ENCODE results near the gene POLA1.
"Not testable (repeated sequence)": the region's sequence is repeated elsewhere in the genome, so short reads cannot be mapped to it uniquely, and the experiment has no call there.

POLA1 gene

GRCh38 chrX:24693453-24694202 is at the start of gene POLA1:
Gene POLA1 (plus strand): TSS chrX:24693918. CDS start chrX:24693962, 44 bp downstream.
- TF ChIP-seq POLR2A (IDR thresholded peaks at IDR 0.05; ENCODE audit: low read depth, low read length) = 0 out of 2 replicates have a peak, but pooled peaks have one; percentile 14
- DNase-seq (ENCODE audit: insufficient read length, low spot score) (peak; percentile 36), FAIRE-seq (no peak)

- FAIRE-seq = no peak
- DNase-seq (ENCODE audit: insufficient read length, low spot score) = no peak
- no peak for TF ChIP-seq POLR2A (IDR thresholded peaks at IDR 0.05; ENCODE audit: low read depth, low read length)
These were observed 47.7 kb upstream of the POLA1 start for GRCh38 chrX:24646006-24646405.

- DNase-seq (ENCODE audit: insufficient read length, low spot score) (no peak), FAIRE-seq (no peak)
- no peak for TF ChIP-seq POLR2A (IDR thresholded peaks at IDR 0.05; ENCODE audit: low read depth, low read length)
These were observed 47.0 kb upstream of the POLA1 start for GRCh38 chrX:24646745-24647182.

- no peak for FAIRE-seq
- no peak for TF ChIP-seq POLR2A (IDR thresholded peaks at IDR 0.05; ENCODE audit: low read depth, low read length)
- DNase-seq (ENCODE audit: insufficient read length, low spot score) = no peak
These were observed 46.3 kb upstream of the POLA1 start, which contains the start of gene PCYT1B for GRCh38 chrX:24647257-24648058. Gene PCYT1B (minus strand): TSS chrX:24647347. CDS start chrX:24647105, 242 bp downstream.

GRCh38 chrX:24648495-24648894 is 45.2 kb upstream of the POLA1 start:
- TF ChIP-seq POLR2A (IDR thresholded peaks at IDR 0.05; ENCODE audit: low read depth, low read length) = no peak
- FAIRE-seq = no peak
- no peak for DNase-seq (ENCODE audit: insufficient read length, low spot score)

- DNase-seq (ENCODE audit: insufficient read length, low spot score) (no peak), FAIRE-seq (no peak)
- no peak for TF ChIP-seq POLR2A (IDR thresholded peaks at IDR 0.05; ENCODE audit: low read depth, low read length)
These were observed 41.9 kb upstream of the POLA1 start for GRCh38 chrX:24651783-24652182.

GRCh38 chrX:24655679-24656078 is 38.0 kb upstream of the POLA1 start:
- FAIRE-seq; DNase-seq (ENCODE audit: insufficient read length, low spot score): not testable (repeated sequence)

- DNase-seq (ENCODE audit: insufficient read length, low spot score) (no peak), FAIRE-seq (no peak)
- TF ChIP-seq POLR2A (IDR thresholded peaks at IDR 0.05; ENCODE audit: low read depth, low read length) = no peak
These were observed 35.9 kb upstream of the POLA1 start for GRCh38 chrX:24657671-24658386.

- FAIRE-seq (no peak), DNase-seq (ENCODE audit: insufficient read length, low spot score) (no peak)
- TF ChIP-seq POLR2A (IDR thresholded peaks at IDR 0.05; ENCODE audit: low read depth, low read length) = no peak
These were observed 35.3 kb upstream of the POLA1 start for GRCh38 chrX:24658421-24658820.

GRCh38 chrX:24659106-24659505 is 34.6 kb upstream of the POLA1 start:
- no peak for DNase-seq (ENCODE audit: insufficient read length, low spot score)
- TF ChIP-seq POLR2A (IDR thresholded peaks at IDR 0.05; ENCODE audit: low read depth, low read length) = no peak
- no peak for FAIRE-seq

GRCh38 chrX:24659646-24660045 is 34.1 kb upstream of the POLA1 start:
- TF ChIP-seq POLR2A (IDR thresholded peaks at IDR 0.05; ENCODE audit: low read depth, low read length) = no peak
- no peak for FAIRE-seq
- DNase-seq (ENCODE audit: insufficient read length, low spot score) = no peak

- no peak for FAIRE-seq
- no peak for TF ChIP-seq POLR2A (IDR thresholded peaks at IDR 0.05; ENCODE audit: low read depth, low read length)
These were observed 32.4 kb upstream of the POLA1 start for GRCh38 chrX:24661292-24661691.

GRCh38 chrX:24662352-24662751 is 31.4 kb upstream of the POLA1 start:
- DNase-seq (ENCODE audit: insufficient read length, low spot score) = no peak
- TF ChIP-seq POLR2A (IDR thresholded peaks at IDR 0.05; ENCODE audit: low read depth, low read length) = no peak
- no peak for FAIRE-seq

More at GRCh38 chrX:24661292-24661691, 32.4 kb upstream of the POLA1 start:
- no peak for DNase-seq (ENCODE audit: insufficient read length, low spot score)

GRCh38 chrX:24668111-24668510 is 25.6 kb upstream of the POLA1 start:
- no peak for TF ChIP-seq POLR2A (IDR thresholded peaks at IDR 0.05; ENCODE audit: low read depth, low read length)
- DNase-seq (ENCODE audit: insufficient read length, low spot score) (no peak), FAIRE-seq (no peak)

Data from H54 (cell line).